ENCODE results near the gene RPTOR. TPM values are rescaled to one million over a fixed set of nuclear protein-coding genes. Genes with fewer than 3 reads are reported as not detected.

The RPTOR gene
- total RNA-seq, 4 donors from 2014 or later = 34.1 to 65.8 (median 43.6) TPM

DNA sequence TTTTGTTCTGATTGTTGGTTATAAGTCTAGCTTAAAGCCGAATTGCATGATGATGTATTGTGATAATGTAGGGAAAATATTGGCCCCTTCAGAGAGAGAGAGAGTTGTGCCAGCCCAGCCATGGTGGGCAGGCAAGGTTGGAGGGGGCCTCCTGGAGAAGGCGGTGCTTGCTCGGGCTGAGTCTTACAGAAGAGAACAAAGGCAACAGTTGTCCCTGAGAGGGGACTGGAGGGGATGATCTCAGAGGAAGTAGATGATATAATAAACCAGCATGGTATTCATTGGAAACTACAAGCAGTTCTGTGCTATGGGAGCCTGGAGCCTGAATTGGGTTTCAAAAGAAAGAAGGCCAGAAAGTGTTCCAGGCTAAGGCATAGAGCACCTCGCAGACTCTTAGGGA is 173.8 kb downstream of the RPTOR start:
- no peak for TF ChIP-seq POLR2AphosphoS5 (IDR thresholded peaks at IDR 0.05)
- TF ChIP-seq EP300 (IDR thresholded peaks at IDR 0.05) = no peak
- TF ChIP-seq, protein P1, sequence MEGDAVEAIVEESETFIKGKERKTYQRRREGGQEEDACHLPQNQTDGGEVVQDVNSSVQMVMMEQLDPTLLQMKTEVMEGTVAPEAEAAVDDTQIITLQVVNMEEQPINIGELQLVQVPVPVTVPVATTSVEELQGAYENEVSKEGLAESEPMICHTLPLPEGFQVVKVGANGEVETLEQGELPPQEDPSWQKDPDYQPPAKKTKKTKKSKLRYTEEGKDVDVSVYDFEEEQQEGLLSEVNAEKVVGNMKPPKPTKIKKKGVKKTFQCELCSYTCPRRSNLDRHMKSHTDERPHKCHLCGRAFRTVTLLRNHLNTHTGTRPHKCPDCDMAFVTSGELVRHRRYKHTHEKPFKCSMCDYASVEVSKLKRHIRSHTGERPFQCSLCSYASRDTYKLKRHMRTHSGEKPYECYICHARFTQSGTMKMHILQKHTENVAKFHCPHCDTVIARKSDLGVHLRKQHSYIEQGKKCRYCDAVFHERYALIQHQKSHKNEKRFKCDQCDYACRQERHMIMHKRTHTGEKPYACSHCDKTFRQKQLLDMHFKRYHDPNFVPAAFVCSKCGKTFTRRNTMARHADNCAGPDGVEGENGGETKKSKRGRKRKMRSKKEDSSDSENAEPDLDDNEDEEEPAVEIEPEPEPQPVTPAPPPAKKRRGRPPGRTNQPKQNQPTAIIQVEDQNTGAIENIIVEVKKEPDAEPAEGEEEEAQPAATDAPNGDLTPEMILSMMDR (IDR thresholded peaks at IDR 0.05) = no peak
- TF ChIP-seq POLR2A (IDR thresholded peaks at IDR 0.05; ENCODE audit: low read depth) = no peak
- Histone ChIP-seq H3K4me3 (no peak overlapping the region), H3K4me1 (peaks cover 0 to 7% (median 3%) of the 10 kb centered on the region in 4 donors), H3K9me3 (no peaks in the 10 kb centered on the region), H3K27me3 (no peaks in the 10 kb centered on the region), H3K36me3 (no peaks in the 10 kb centered on the region), H3K27ac (replicated peaks in 1 of 4) (peak overlapping the region in 1 of 4 donors; percentile 3)
- DNase-seq (ENCODE audit: extremely low spot score) = no peak
- 89% methylated on average over 4 of the region's 4 CpGs for WGBS
- intact Hi-C loops (cut with DNase I) = no loop called here

DNA sequence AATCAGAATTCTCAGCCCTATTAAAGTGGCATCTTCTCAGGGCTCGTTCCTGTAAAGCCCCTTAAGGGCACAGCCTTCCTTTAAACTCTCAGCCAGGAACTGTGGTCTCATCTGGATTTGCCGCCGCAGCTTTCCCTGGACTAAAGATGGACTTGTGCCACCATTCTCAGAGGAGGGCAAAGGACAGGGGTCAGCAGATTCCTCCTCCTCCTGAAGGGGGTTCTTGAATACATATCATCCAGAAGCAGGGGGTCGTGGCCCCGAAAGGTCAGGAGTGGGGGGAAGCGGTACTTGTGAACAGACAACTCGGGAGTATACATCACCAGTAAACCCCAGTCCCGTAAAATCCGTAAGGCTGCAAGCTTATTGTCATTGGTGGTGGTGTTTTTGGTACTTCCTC is 174.8 kb downstream of the RPTOR start:
- TF ChIP-seq POLR2A (IDR thresholded peaks at IDR 0.05; ENCODE audit: low read depth) = no peak
- TF ChIP-seq, protein P1 (IDR thresholded peaks at IDR 0.05) = no peak
- no peak for TF ChIP-seq POLR2AphosphoS5 (IDR thresholded peaks at IDR 0.05)
- TF ChIP-seq EP300 (IDR thresholded peaks at IDR 0.05) = no peak
- intact Hi-C loops (cut with DNase I) = no loop called here
- Histone ChIP-seq H3K4me1 (peaks cover 0 to 7% (median 4%) of the 10 kb centered on the region in 4 donors), H3K4me3 (no peak overlapping the region), H3K27ac (replicated peaks in 1 of 4) (no peak overlapping the region), H3K36me3 (no peaks in the 10 kb centered on the region), H3K27me3 (no peaks in the 10 kb centered on the region), H3K9me3 (no peaks in the 10 kb centered on the region)
- WGBS = 83% methylated on average over 9 of the region's 9 CpGs
- no peak for DNase-seq (ENCODE audit: extremely low spot score)

DNA sequence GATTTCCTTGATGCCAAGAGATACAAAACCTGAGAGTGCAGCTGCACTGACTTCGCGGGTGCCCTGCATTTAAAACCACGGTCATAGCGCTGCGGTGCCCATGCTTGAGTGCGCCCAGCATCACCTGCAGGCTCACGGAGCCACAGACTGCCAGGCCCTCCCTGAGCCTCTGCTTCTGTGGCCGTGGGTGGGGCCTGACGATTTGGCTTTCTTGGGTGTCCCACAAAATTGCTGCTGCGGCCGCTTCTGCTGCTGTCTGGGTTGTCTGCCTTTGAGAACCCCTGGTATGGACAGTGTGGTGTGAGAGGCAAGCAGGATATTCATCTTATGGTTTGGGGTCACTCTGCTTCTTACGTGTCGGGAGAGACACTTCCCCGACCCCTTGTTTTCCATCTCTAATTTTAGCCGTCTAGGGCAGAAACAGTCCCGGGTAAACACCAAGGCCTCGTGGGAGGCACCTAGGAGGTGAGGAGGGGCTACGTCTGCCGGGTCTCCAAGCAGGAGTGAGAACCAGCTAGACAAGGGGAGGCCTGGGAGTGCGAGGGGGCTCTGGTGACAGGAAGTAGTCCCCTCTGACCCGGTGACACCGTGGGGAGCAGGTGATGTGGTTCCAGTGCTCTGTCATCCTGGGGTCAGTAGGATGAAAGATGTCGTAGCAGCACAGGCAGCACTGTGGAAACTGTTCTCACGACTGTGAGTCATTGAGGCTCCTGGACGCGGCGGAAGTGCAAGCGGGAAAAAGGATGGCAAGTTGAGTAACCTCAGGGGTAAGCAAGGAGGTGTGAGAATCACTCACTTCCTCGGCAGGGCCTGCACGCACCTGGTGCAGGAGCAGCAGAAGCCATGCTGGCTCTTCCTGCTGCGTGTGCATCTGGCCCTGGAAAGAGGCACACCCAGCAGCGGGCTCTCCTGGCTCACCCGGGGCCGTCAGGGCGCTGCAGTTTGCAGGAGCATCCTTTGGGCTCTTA is 176.3 kb downstream of the RPTOR start:
- H3K4me1 ChIP-seq = peaks cover 6 to 21% (median 16%) of the 10 kb centered on the region in 4 donors
- no peaks in the 10 kb centered on the region for H3K9me3 ChIP-seq
- no peak for DNase-seq (ENCODE audit: extremely low spot score)
- no peaks in the 10 kb centered on the region for H3K36me3 ChIP-seq
- no peak overlapping the region for H3K4me3 ChIP-seq
- 84% methylated on average over 24 of the region's 35 CpGs for WGBS
- TF ChIP-seq, protein P1 (IDR thresholded peaks at IDR 0.05) = no peak
- TF ChIP-seq POLR2A (IDR thresholded peaks at IDR 0.05; ENCODE audit: low read depth) (no peak), EP300 (IDR thresholded peaks at IDR 0.05) (no peak), POLR2AphosphoS5 (IDR thresholded peaks at IDR 0.05) (no peak)
- intact Hi-C loops (cut with DNase I) = no loop called here
- H3K27ac ChIP-seq (replicated peaks in 1 of 4) = no peak overlapping the region
- no peaks in the 10 kb centered on the region for H3K27me3 ChIP-seq

DNA sequence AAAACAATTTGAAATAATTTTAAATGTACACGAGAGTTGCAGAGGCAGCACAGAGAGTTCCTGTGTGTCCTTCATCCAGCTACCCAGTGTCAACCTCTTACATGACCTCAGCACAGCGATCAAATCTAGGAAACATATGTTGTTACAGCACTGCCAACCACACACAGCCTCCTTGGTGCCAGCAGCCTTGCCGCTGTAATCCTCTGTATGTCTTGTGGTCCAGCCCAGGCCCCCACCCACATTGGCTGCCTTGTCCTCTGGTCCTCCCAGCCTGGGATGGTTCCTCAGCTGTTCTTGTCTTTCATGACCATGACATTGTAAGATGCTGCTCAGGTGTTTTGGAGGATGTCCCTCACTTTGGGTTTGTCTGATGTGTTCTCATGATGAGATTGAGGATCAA is 178.0 kb downstream of the RPTOR start:
- Histone ChIP-seq H3K9me3 (no peaks in the 10 kb centered on the region), H3K4me3 (no peak overlapping the region), H3K27me3 (no peaks in the 10 kb centered on the region), H3K27ac (replicated peaks in 1 of 4) (no peak overlapping the region), H3K36me3 (no peaks in the 10 kb centered on the region), H3K4me1 (peaks cover 6 to 27% (median 16%) of the 10 kb centered on the region in 4 donors)
- 90% methylated on average over 3 of the region's 3 CpGs for WGBS
- no peak for DNase-seq (ENCODE audit: extremely low spot score)
- intact Hi-C loops (cut with DNase I) = no loop called here
- TF ChIP-seq POLR2AphosphoS5 (IDR thresholded peaks at IDR 0.05) = no peak
- TF ChIP-seq EP300 (IDR thresholded peaks at IDR 0.05) = no peak
- no peak for TF ChIP-seq POLR2A (IDR thresholded peaks at IDR 0.05; ENCODE audit: low read depth)
- TF ChIP-seq, protein P1 (IDR thresholded peaks at IDR 0.05) = no peak

Measured in esophagus muscularis mucosa (tissue), 4 donors.